ENCODE measurements around the gene INTS15.

DNA sequence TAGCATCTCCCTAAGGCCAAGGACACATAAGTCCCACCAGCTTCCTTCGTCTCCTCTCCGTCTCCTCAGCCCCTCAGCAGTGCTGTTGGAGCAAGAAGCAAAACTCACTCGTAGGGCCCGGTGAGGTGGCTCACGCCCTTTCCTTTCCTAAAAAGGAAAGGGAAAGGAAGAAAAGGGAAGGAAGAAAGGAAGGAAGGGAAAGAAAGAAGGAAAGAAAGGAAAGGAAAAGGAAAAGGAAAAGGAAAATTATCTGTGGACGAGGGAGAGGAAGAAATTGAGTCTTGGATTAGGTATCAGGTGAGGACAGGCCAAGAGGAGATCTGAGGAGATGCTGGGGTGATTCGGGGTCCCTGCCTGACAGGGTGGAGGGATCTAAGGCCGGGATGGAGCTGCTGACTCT, 44.2 kb downstream of the INTS15 start:
- TF ChIP-seq POLR2A (IDR thresholded peaks at IDR 0.05): no peak
- TF ChIP-seq, protein P1, sequence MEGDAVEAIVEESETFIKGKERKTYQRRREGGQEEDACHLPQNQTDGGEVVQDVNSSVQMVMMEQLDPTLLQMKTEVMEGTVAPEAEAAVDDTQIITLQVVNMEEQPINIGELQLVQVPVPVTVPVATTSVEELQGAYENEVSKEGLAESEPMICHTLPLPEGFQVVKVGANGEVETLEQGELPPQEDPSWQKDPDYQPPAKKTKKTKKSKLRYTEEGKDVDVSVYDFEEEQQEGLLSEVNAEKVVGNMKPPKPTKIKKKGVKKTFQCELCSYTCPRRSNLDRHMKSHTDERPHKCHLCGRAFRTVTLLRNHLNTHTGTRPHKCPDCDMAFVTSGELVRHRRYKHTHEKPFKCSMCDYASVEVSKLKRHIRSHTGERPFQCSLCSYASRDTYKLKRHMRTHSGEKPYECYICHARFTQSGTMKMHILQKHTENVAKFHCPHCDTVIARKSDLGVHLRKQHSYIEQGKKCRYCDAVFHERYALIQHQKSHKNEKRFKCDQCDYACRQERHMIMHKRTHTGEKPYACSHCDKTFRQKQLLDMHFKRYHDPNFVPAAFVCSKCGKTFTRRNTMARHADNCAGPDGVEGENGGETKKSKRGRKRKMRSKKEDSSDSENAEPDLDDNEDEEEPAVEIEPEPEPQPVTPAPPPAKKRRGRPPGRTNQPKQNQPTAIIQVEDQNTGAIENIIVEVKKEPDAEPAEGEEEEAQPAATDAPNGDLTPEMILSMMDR (IDR thresholded peaks at IDR 0.05): no peak
